CD4-positive, alpha-beta memory T cell (primary cell): ENCODE results near the gene PIAS1. TPM values are rescaled to one million over a fixed set of nuclear protein-coding genes. Genes with fewer than 3 reads are reported as not detected.

Source experiments
- CTCF ChIA-PET: fragments of 350-600 bp; sonication (Branson Sonifier 250); formaldehyde crosslinking; loops from one replicate; lab custom pipeline; 2021; ENCODE audit warnings: inconsistent platforms; ENCODE audit not compliant: partially characterized antibody; lab: Charles Lee
- POLR2A ChIA-PET: fragments of 350-600 bp; sonication (Branson Sonifier 250); formaldehyde crosslinking; loops from one replicate; lab custom pipeline; 2021; ENCODE audit not compliant: partially characterized antibody; lab: Charles Lee
- DNase-seq, 5 donors: peaks; one replicate each; pipeline versions ENCODE4 v3.0.0 to v3.0.0-alpha.2; 2020 to 2022; ENCODE audit warnings: mixed read lengths in 1 of 5
- H3K27ac ChIP-seq: one replicate; pipeline ENCODE4 v1.7.0; 2013; ENCODE audit warnings: low read depth, low read length
- H3K27me3 ChIP-seq: 2 replicates; pipeline ENCODE4 v1.7.0; 2013; ENCODE audit warnings: mild to moderate bottlenecking, low read length, moderate library complexity; ENCODE audit not compliant: insufficient read depth
- H3K36me3 ChIP-seq: 2 replicates; pipeline ENCODE4 v1.7.0; 2013; ENCODE audit warnings: mild to moderate bottlenecking, low read length, moderate library complexity; ENCODE audit not compliant: insufficient read depth
- H3K4me1 ChIP-seq: 2 replicates; pipeline ENCODE4 v1.7.0; 2013; ENCODE audit warnings: mild to moderate bottlenecking, low read length, moderate library complexity; ENCODE audit not compliant: insufficient read depth
- H3K4me3 ChIP-seq, 2 donors: one replicate each; pipeline ENCODE4 v1.7.0; 2013; ENCODE audit warnings: low read length in 2 of 2, mild to moderate bottlenecking in 1 of 2
- H3K9me3 ChIP-seq, 2 donors: one replicate each; pipeline ENCODE4 v1.7.0; 2013; ENCODE audit warnings: low read length in 2 of 2, control low read depth in 1 of 2; ENCODE audit not compliant: control insufficient read depth in 1 of 2
- H3K27ac Mint-ChIP-seq, 7 donors: one replicate each; pipeline ENCODE4 v1.8.0; 2020 to 2021; ENCODE audit warnings: mixed read lengths in 7 of 7, mild to moderate bottlenecking in 6 of 7, inconsistent platforms in 3 of 7, moderate library complexity in 3 of 7
- H3K27me3 Mint-ChIP-seq, 2 donors: one replicate each; pipeline ENCODE4 v1.8.0; 2020 to 2021; ENCODE audit warnings: mixed read lengths in 2 of 2
- H3K36me3 Mint-ChIP-seq, 2 donors: one replicate each; pipeline ENCODE4 v1.8.0; 2020 to 2021; ENCODE audit warnings: mixed read lengths in 2 of 2, inconsistent platforms in 1 of 2, mild to moderate bottlenecking in 1 of 2
- H3K4me1 Mint-ChIP-seq, 4 donors: one replicate each; pipeline ENCODE4 v1.8.0; 2020 to 2021; ENCODE audit warnings: mixed read lengths in 4 of 4, mild to moderate bottlenecking in 1 of 4
- H3K4me3 Mint-ChIP-seq, 8 donors: one replicate each; pipeline ENCODE4 v1.8.0; 2020 to 2021; ENCODE audit warnings: mixed read lengths in 8 of 8, mild to moderate bottlenecking in 7 of 8, moderate library complexity in 6 of 8, inconsistent platforms in 3 of 8
- H3K9me3 Mint-ChIP-seq, 8 donors: one replicate each; pipeline ENCODE4 v1.8.0; 2020 to 2021; ENCODE audit warnings: mixed read lengths in 8 of 8, mild to moderate bottlenecking in 5 of 8, inconsistent platforms in 3 of 8, moderate library complexity in 1 of 8
- intact Hi-C: fragments of 100-400 bp; cut with micrococcal nuclease; formaldehyde crosslinking; loops from one replicate; pipeline ENCODE4 v1.15.1; 2023
- polyA plus RNA-seq, 2 donors: library from polyadenylated mRNA; unstranded; fragments of 300-500 nt; fragmentation: Illumina TruSeq; gene quantifications; one replicate each; pipeline ENCODE4 v1.2.3, GENCODE V29; 2021
- total RNA-seq, 2 experiments: library from RNA; stranded (reverse); gene quantifications; one replicate each; pipeline ENCODE4 v1.2.3, GENCODE V29; 2021

Gene PIAS1
- total and polyA plus RNA-seq, 4 experiments from 2014 or later = 86.0 to 149 (median 98.4) TPM

DNA sequence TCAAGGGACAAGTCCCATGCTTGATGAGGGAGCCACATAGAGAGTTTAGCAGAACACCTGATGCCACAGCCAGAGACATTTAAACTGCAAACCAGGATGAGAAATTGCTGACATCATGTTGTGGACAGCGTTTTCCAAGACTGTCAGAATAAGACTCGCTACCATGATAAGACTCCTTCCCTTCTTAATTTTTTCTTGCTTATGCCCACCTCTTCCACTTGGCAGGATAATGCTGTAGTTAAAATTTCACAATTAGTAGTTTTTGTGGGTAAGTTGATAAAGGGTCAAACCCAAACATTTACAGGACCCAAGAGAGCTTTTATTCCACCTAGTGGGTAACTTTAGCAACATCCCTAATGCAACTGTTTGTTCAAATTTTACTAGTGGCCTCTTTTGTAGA lies 3.0 kb upstream of the PIAS1 start:
- H3K9me3 ChIP-seq = no peaks in the 10 kb centered on the region
- Mint-ChIP-seq H3K36me3 (peaks cover 0 to 5% of the 10 kb centered on the region in 2 donors), H3K27ac (no peak overlapping the region), H3K9me3 (no peaks in the 10 kb centered on the region), H3K27me3 (peaks cover 5 to 6% of the 10 kb centered on the region in 2 donors), H3K4me3 (no peak overlapping the region), H3K4me1 (peaks cover 8 to 16% (median 10%) of the 10 kb centered on the region in 4 donors)
- DNase-seq = no peak
- intact Hi-C loops = loop anchor here (10.0 kb wide), 1 partner anchor 796 kb away; the partner anchor contains the start of genes AAGAB and IQCH
- no peak overlapping the region for H3K4me3 ChIP-seq
- H3K4me1 ChIP-seq = peaks cover 11% of the 10 kb centered on the region
- ChIA-PET POLR2A (no interaction called here), CTCF (no interaction called here)
- no peak overlapping the region for H3K27ac ChIP-seq
- no peaks in the 10 kb centered on the region for H3K36me3 ChIP-seq
- H3K27me3 ChIP-seq = no peaks in the 10 kb centered on the region

DNA sequence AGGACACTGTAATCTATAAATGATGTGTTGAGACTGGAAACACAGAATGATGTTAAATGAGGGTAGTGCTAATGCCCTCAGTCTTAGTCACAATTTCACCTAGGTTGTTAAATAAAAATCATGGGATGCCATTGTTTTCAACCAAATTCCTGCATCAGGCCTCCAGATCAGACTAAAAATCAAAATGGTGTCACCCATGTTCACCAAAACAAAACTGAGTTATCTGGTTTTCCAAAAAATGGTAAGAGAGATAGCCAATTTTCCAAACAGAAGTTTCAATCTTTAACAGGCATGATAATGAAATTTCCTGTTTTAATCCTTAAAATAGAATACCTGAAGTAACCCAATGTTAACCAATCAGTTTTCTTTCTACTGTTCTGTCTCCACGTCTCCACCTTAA lies 2.2 kb upstream of the PIAS1 start:
- Mint-ChIP-seq H3K4me3 (no peak overlapping the region), H3K36me3 (peaks cover 0 to 5% of the 10 kb centered on the region in 2 donors), H3K27ac (no peak overlapping the region), H3K9me3 (no peaks in the 10 kb centered on the region), H3K27me3 (peaks cover 4 to 5% of the 10 kb centered on the region in 2 donors), H3K4me1 (peaks cover 14 to 24% (median 17%) of the 10 kb centered on the region in 4 donors)
- CTCF ChIA-PET = no interaction called here
- Histone ChIP-seq H3K36me3 (no peaks in the 10 kb centered on the region), H3K27ac (no peak overlapping the region), H3K9me3 (no peaks in the 10 kb centered on the region), H3K4me3 (no peak overlapping the region), H3K27me3 (no peaks in the 10 kb centered on the region), H3K4me1 (peaks cover 19% of the 10 kb centered on the region)
- no peak for DNase-seq
- POLR2A ChIA-PET = no interaction called here
- intact Hi-C loops = loop anchor here (10.0 kb wide), 1 partner anchor 797 kb away; the partner anchor contains the start of genes AAGAB and IQCH

- no peak for DNase-seq
- Mint-ChIP-seq H3K9me3 (no peaks in the 10 kb centered on the region), H3K36me3 (peaks cover 0 to 8% of the 10 kb centered on the region in 2 donors), H3K4me3 (peak overlapping the region in 3 of 8 donors; percentile 14 to 46 (median 31)), H3K27ac (no peak overlapping the region), H3K4me1 (peaks cover 18 to 29% (median 22%) of the 10 kb centered on the region in 4 donors), H3K27me3 (peaks cover 4 to 5% of the 10 kb centered on the region in 2 donors)
- Histone ChIP-seq H3K27me3 (no peaks in the 10 kb centered on the region), H3K4me1 (peaks cover 24% of the 10 kb centered on the region), H3K4me3 (no peak overlapping the region), H3K9me3 (no peaks in the 10 kb centered on the region), H3K27ac (no peak overlapping the region), H3K36me3 (no peaks in the 10 kb centered on the region)
- intact Hi-C loops = loop anchor here (10.0 kb wide), 1 partner anchor 798 kb away; the partner anchor contains the start of genes AAGAB and IQCH
- CTCF ChIA-PET = no interaction called here
- POLR2A ChIA-PET = no interaction called here
Observed at GRCh38 chr15:68052431-68052830, 1.7 kb upstream of the PIAS1 start.

- H3K27ac Mint-ChIP-seq = no peak overlapping the region
- Histone ChIP-seq H3K27ac (no peak overlapping the region), H3K4me1 (peaks cover 30% of the 10 kb centered on the region), H3K9me3 (no peaks in the 10 kb centered on the region), H3K36me3 (no peaks in the 10 kb centered on the region), H3K4me3 (no peak overlapping the region), H3K27me3 (no peaks in the 10 kb centered on the region)
- no peaks in the 10 kb centered on the region for H3K9me3 Mint-ChIP-seq
- CTCF ChIA-PET = no interaction called here
- H3K4me3 Mint-ChIP-seq = peak overlapping the region in 6 of 8 donors; percentile 14 to 93 (median 32)
- DNase-seq = no peak
- POLR2A ChIA-PET = interaction anchor here (2.2 kb wide), 1 partner anchor 176 kb away, joined by 14 read pairs; the partner anchor contains the start of gene CLN6
- H3K36me3 Mint-ChIP-seq = peaks cover 0 to 8% of the 10 kb centered on the region in 2 donors
- H3K27me3 Mint-ChIP-seq = peaks cover 1 to 2% of the 10 kb centered on the region in 2 donors
- intact Hi-C loops = loop anchor here (10.0 kb wide), 1 partner anchor 798 kb away; the partner anchor contains the start of genes AAGAB and IQCH
- H3K4me1 Mint-ChIP-seq = peaks cover 23 to 35% (median 27%) of the 10 kb centered on the region in 4 donors
Observed at GRCh38 chr15:68053001-68053400, 1.1 kb upstream of the PIAS1 start.

- H3K4me3 Mint-ChIP-seq = peak overlapping the region; percentile 90 to 96 (median 92)
- H3K4me3 ChIP-seq = peak overlapping the region; percentile 80 to 97
- H3K36me3 Mint-ChIP-seq = peaks cover 0 to 13% of the 10 kb centered on the region in 2 donors
- no peaks in the 10 kb centered on the region for H3K9me3 Mint-ChIP-seq
- peak overlapping the region; percentile 83 to 95 (median 93) for H3K27ac Mint-ChIP-seq
- H3K27ac ChIP-seq = peak overlapping the region; percentile 91
- ChIA-PET CTCF (interaction anchor here (1.0 to 1.8 kb wide), 3 partner anchors 20 to 99 kb away, joined by 3 to 5 read pairs (median 4); no protein-coding TSS in a partner anchor), POLR2A (interaction anchor here (0.8 to 2.5 kb wide), 22 partner anchors 9 to 814 kb away, joined by 3 to 15 read pairs (median 4); partner anchors contain the start of genes ANP32A, CLN6, FEM1B and MAP2K5)
- H3K4me1 ChIP-seq = peaks cover 40% of the 10 kb centered on the region
- H3K27me3 Mint-ChIP-seq = no peaks in the 10 kb centered on the region
- H3K4me1 Mint-ChIP-seq = peaks cover 27 to 50% (median 38%) of the 10 kb centered on the region in 4 donors
- H3K27me3 ChIP-seq = no peaks in the 10 kb centered on the region
- H3K36me3 ChIP-seq = no peaks in the 10 kb centered on the region
- intact Hi-C loops = loop anchor here (1.0 to 10.0 kb wide), 5 partner anchors 175 to 800 kb away; partner anchors contain the start of genes AAGAB, C15orf61, CLN6 and FEM1B
- H3K9me3 ChIP-seq = no peaks in the 10 kb centered on the region
- peak in 3 of 5 donors; percentile 1 to 62 (median 15) for DNase-seq
Observed at GRCh38 chr15:68054628-68055223, 611 bp downstream of the PIAS1 start.

GRCh38 chr15:68055224-68055705 lies 1.1 kb downstream of the PIAS1 start:
- POLR2A ChIA-PET = interaction anchor here (0.9 to 2.5 kb wide), 13 partner anchors 9 to 815 kb away, joined by 3 to 15 read pairs (median 5); partner anchors contain the start of genes CLN6, FEM1B and MAP2K5
- no peaks in the 10 kb centered on the region for H3K36me3 ChIP-seq
- H3K27ac Mint-ChIP-seq = peak overlapping the region; percentile 83 to 95 (median 93)
- H3K4me1 ChIP-seq = peaks cover 45% of the 10 kb centered on the region
- H3K36me3 Mint-ChIP-seq = peaks cover 0 to 15% of the 10 kb centered on the region in 2 donors
- peak overlapping the region; percentile 90 to 96 (median 92) for H3K4me3 Mint-ChIP-seq
- H3K27ac ChIP-seq = peak overlapping the region; percentile 91
- CTCF ChIA-PET = interaction anchor here (1.8 kb wide), 1 partner anchor 97 kb away, joined by 5 read pairs; no protein-coding TSS in a partner anchor
- no peaks in the 10 kb centered on the region for H3K27me3 Mint-ChIP-seq
- H3K4me3 ChIP-seq = peak overlapping the region; percentile 80 to 97
- intact Hi-C loops = loop anchor here (2.0 to 10.0 kb wide), 3 partner anchors 214 to 800 kb away; partner anchors contain the start of genes AAGAB, C15orf61, IQCH and RNU6-1
- H3K4me1 Mint-ChIP-seq = peaks cover 30 to 55% (median 42%) of the 10 kb centered on the region in 4 donors
- H3K9me3 ChIP-seq = no peaks in the 10 kb centered on the region
- no peaks in the 10 kb centered on the region for H3K9me3 Mint-ChIP-seq
- no peaks in the 10 kb centered on the region for H3K27me3 ChIP-seq
- peak; percentile 49 to 81 (median 53) for DNase-seq
